OCI-LY7 (cell line): ENCODE data around the gene ZCCHC8. TPM values are rescaled to one million over a fixed set of nuclear protein-coding genes. Genes with fewer than 3 reads are reported as not detected.
"Not testable (repeated sequence)": the region's sequence is repeated elsewhere in the genome, so short reads cannot be mapped to it uniquely, and the experiment has no call there.

Source experiments
- BruUV-seq: library from RNA; stranded (reverse); fragments of 400-500 nt; replicated peaks from 2 replicates; lab custom pipeline; 2021; lab: Mats Ljungman, UMichigan
- CTCF ChIA-PET: fragments of 300-600 bp; sonication (Branson Sonifier 250); formaldehyde crosslinking; loops from one replicate; lab custom pipeline; 2022; ENCODE audit warnings: antibody characterized with exemption; ENCODE audit not compliant: unreplicated experiment; lab: Charles Lee
- POLR2A ChIA-PET: fragments of 300-600 bp; sonication (Branson Sonifier 250); formaldehyde crosslinking; loops from one replicate; lab custom pipeline; 2022; ENCODE audit warnings: antibody characterized with exemption; lab: Charles Lee
- DNase-seq: peaks from one replicate; pipeline ENCODE4 v3.0.0-alpha.2; 2015; ENCODE audit warnings: low spot score
- H2AFZ ChIP-seq: fragments of 200-600 bp; sonication (generic), shearing (Covaris generic); 2 replicates; pipeline ENCODE4 v1.6.1; 2014; ENCODE audit warnings: mild to moderate bottlenecking, antibody characterized with exemption, low read length, moderate library complexity
- H3K27ac ChIP-seq: fragments of 200-600 bp; sonication (generic); 2 replicates; pipeline ENCODE4 v1.5.1; 2014; ENCODE audit warnings: mixed run types, low read depth, mild to moderate bottlenecking, moderate library complexity, low read length, inconsistent platforms; ENCODE audit not compliant: poor library complexity, severe bottlenecking
- H3K36me3 ChIP-seq: fragments of 200-600 bp; sonication (generic); 2 replicates; pipeline ENCODE4 v1.6.1; 2014; ENCODE audit warnings: mild to moderate bottlenecking, antibody characterized with exemption, low read length, moderate library complexity, mixed read lengths; ENCODE audit not compliant: insufficient read depth
- H3K4me1 ChIP-seq: fragments of 200-600 bp; sonication (generic); 2 replicates; pipeline ENCODE4 v1.5.1; 2014; ENCODE audit warnings: mild to moderate bottlenecking, low read length; ENCODE audit not compliant: insufficient read depth, poor library complexity, severe bottlenecking
- H3K4me2 ChIP-seq: fragments of 200-600 bp; sonication (generic); 2 replicates; pipeline ENCODE4 v1.6.1; 2014; ENCODE audit warnings: mild to moderate bottlenecking, low read length
- H3K4me3 ChIP-seq: fragments of 200-600 bp; sonication (generic); 2 replicates; pipeline ENCODE4 v1.5.1; 2014; ENCODE audit warnings: mild to moderate bottlenecking, low read depth, low read length; ENCODE audit not compliant: poor library complexity, severe bottlenecking
- H3K79me2 ChIP-seq: fragments of 200-600 bp; sonication (generic); 2 replicates; pipeline ENCODE4 v1.6.1; 2016; ENCODE audit warnings: low read depth, mild to moderate bottlenecking, low read length, moderate library complexity, mixed read lengths; ENCODE audit not compliant: insufficient read depth
- H3K9me2 ChIP-seq: fragments of 200-600 bp; sonication (generic); 2 replicates; pipeline ENCODE4 v1.6.1; 2016; ENCODE audit warnings: mild to moderate bottlenecking, low read length, mixed read lengths; ENCODE audit not compliant: insufficient read depth
- H3K9me3 ChIP-seq: fragments of 200-600 bp; sonication (generic); 2 replicates; pipeline ENCODE4 v1.6.1; 2014; ENCODE audit warnings: mild to moderate bottlenecking, mixed run types, low read length, mixed read lengths
- H4K20me1 ChIP-seq: fragments of 200-600 bp; sonication (generic); 2 replicates; pipeline ENCODE4 v1.6.1; 2014; ENCODE audit warnings: mild to moderate bottlenecking, antibody characterized with exemption, low read length, moderate library complexity, mixed read lengths; ENCODE audit not compliant: insufficient read depth
- CTCF ChIP-seq: fragments of 200-600 bp; sonication (generic); conservative IDR thresholded peaks from 2 replicates; pipeline ENCODE4 v1.5.1; 2014; ENCODE audit warnings: mild to moderate bottlenecking, antibody characterized with exemption, low read length, moderate library complexity, mixed read lengths
- EZH2phosphoT487 ChIP-seq: fragments of 200-600 bp; sonication (generic); IDR thresholded peaks from 2 replicates; pipeline ENCODE4 v1.6.1; 2018; ENCODE audit warnings: low read depth, borderline replicate concordance, mild to moderate bottlenecking, mixed run types, antibody characterized with exemption, low read length, moderate library complexity, mixed read lengths
- intact Hi-C: fragments of 100-400 bp; cut with micrococcal nuclease; formaldehyde crosslinking; loops from one replicate; pipeline ENCODE4 v1.10.0; 2022; ENCODE audit not compliant: unreplicated experiment
- total RNA-seq, 2 experiments: library from RNA; depleted of rRNA in 1 of 2; stranded (reverse); fragments of >200 nt in 1 of 2; shearing (Covaris generic) in 1 of 2; gene quantifications; 2 replicates each; pipeline ENCODE4 v1.2.3, GENCODE V29; 2014 to 2022

The ZCCHC8 gene
- total RNA-seq, 2 experiments from 2014 or later, result 46.9 to 68.6 TPM

- H3K9me3 ChIP-seq, BruUV-seq, H3K9me2 ChIP-seq, intact Hi-C loops, H3K27ac ChIP-seq, H4K20me1 ChIP-seq, H3K4me1 ChIP-seq, H3K4me3 ChIP-seq, H3K36me3 ChIP-seq, DNase-seq, CTCF ChIA-PET, H2AFZ ChIP-seq, H3K4me2 ChIP-seq, H3K79me2 ChIP-seq: not testable (repeated sequence)
- POLR2A ChIA-PET, result interaction anchor here (0.7 to 1.1 kb wide), 4 partner anchors 8 to 194 kb away, joined by 3 to 5 read pairs (median 4); no protein-coding TSS in a partner anchor
Observed at GRCh38 chr12:122438822-122439221, 61.9 kb downstream of the ZCCHC8 start.

GRCh38 chr12:122437656-122438121, 63.0 kb downstream of the ZCCHC8 start:
- Histone ChIP-seq H3K79me2 (no peaks in the 10 kb centered on the region), H3K4me2 (no peak overlapping the region), H3K27ac (no peak overlapping the region), H3K4me3 (no peak overlapping the region), H2AFZ (no peak overlapping the region), H3K9me2 (no peaks in the 10 kb centered on the region), H3K36me3 (no peaks in the 10 kb centered on the region), H4K20me1 (no peaks in the 10 kb centered on the region), H3K9me3 (no peaks in the 10 kb centered on the region), H3K4me1 (no peaks in the 10 kb centered on the region)
- ChIA-PET CTCF (interaction anchor here (0.6 kb wide), 1 partner anchor 825 kb away, joined by 3 read pairs; no protein-coding TSS in a partner anchor), POLR2A (interaction anchor here (0.6 to 0.8 kb wide), 2 partner anchors 15 to 724 kb away, joined by 3 read pairs; no protein-coding TSS in a partner anchor)
- intact Hi-C loops, result no loop called here
- DNase-seq, result no peak
- no peak for TF ChIP-seq CTCF
- TF ChIP-seq EZH2phosphoT487, result no peak
- BruUV-seq, result no TSS peak

- DNase-seq, result no peak
- Histone ChIP-seq H3K36me3 (no peaks in the 10 kb centered on the region), H3K4me3 (no peak overlapping the region), H3K4me2 (no peak overlapping the region), H4K20me1 (no peaks in the 10 kb centered on the region), H2AFZ (no peak overlapping the region), H3K9me3 (no peaks in the 10 kb centered on the region), H3K9me2 (no peaks in the 10 kb centered on the region), H3K27ac (no peak overlapping the region), H3K79me2 (no peaks in the 10 kb centered on the region), H3K4me1 (no peaks in the 10 kb centered on the region)
- TF ChIP-seq CTCF, result no peak
- TF ChIP-seq EZH2phosphoT487, result no peak
- ChIA-PET POLR2A (interaction anchor here (0.7 kb wide), 1 partner anchor 146 kb away, joined by 3 read pairs; no protein-coding TSS in a partner anchor), CTCF (no interaction called here)
- no TSS peak for BruUV-seq
- intact Hi-C loops, result no loop called here
Observed at GRCh38 chr12:122435186-122435585, 65.5 kb downstream of the ZCCHC8 start.

- H3K4me3 ChIP-seq, H3K36me3 ChIP-seq, DNase-seq, H4K20me1 ChIP-seq, H3K79me2 ChIP-seq, intact Hi-C loops, H3K9me3 ChIP-seq, H3K9me2 ChIP-seq, H3K4me2 ChIP-seq, CTCF ChIA-PET, H2AFZ ChIP-seq, H3K4me1 ChIP-seq, BruUV-seq, H3K27ac ChIP-seq: not testable (repeated sequence)
- POLR2A ChIA-PET, result interaction anchor here (0.8 kb wide), 1 partner anchor 10 kb away, joined by 5 read pairs; no protein-coding TSS in a partner anchor
Observed at GRCh38 chr12:122429043-122429442, 71.7 kb downstream of the ZCCHC8 start.
